Astrocyte of the spinal cord (primary cell): ENCODE data around the gene SYTL2.
A peak's percentile ranks its signal among the peaks of the same experiment; 100 is the strongest.
"Not testable (repeated sequence)": the region's sequence is repeated elsewhere in the genome, so short reads cannot be mapped to it uniquely, and the experiment has no call there.

ENCODE experiments used
- DNase-seq: peaks from one replicate; pipeline ENCODE4 v3.0.0; 2011; ENCODE audit warnings: low read depth, low spot score
- H3K4me3 ChIP-seq: 2 replicates; pipeline ENCODE4 v1.5.1; 2011; ENCODE audit warnings: low read depth, mild to moderate bottlenecking, low read length, moderate library complexity
- CTCF ChIP-seq: IDR thresholded peaks from 2 replicates; pipeline ENCODE4 v1.5.1; 2012; ENCODE audit warnings: low read depth, mild to moderate bottlenecking, low read length, inconsistent platforms
- in situ Hi-C: cut with HindIII; loops from 2 replicates; pipeline ENCODE4 v1.10.0; 2017; ENCODE audit warnings: low sequenced_read_pairs

The SYTL2 gene

DNA sequence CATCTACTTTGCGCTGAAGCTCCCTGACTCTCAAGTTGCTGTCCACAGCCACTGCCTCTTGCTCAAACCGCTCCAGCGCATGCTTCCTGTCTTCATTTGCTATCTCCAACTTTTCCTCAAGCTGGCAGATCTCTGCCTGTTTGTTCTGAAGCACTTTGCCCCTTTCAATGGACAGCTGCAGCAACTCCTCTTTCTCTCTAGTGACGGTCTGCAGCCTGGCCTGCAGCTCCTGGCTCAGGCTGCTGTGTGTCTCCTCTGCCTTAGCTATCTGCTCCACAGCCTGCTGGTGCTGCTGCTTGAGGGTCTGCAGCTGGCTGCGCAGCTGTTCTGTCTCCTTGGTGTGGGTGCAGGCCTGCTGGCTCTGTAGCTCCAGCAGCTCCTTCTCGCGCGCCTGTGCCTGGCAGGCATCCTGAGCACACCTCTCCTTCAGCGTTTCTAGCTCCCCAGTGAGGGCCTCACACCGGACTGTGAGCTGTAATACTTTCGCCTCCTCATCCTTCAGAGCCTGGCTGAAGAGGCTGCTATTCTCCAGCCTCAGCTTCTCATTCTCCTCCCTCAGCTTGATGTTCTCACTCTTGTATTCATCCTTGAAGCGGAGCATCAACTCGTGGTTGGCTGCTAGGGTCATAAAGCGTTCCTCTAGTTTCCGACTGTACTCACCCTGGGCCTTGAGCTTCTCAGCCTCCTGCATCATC, 125.7 kb downstream of the SYTL2 start:
- in situ Hi-C loops: no loop called here

DNA sequence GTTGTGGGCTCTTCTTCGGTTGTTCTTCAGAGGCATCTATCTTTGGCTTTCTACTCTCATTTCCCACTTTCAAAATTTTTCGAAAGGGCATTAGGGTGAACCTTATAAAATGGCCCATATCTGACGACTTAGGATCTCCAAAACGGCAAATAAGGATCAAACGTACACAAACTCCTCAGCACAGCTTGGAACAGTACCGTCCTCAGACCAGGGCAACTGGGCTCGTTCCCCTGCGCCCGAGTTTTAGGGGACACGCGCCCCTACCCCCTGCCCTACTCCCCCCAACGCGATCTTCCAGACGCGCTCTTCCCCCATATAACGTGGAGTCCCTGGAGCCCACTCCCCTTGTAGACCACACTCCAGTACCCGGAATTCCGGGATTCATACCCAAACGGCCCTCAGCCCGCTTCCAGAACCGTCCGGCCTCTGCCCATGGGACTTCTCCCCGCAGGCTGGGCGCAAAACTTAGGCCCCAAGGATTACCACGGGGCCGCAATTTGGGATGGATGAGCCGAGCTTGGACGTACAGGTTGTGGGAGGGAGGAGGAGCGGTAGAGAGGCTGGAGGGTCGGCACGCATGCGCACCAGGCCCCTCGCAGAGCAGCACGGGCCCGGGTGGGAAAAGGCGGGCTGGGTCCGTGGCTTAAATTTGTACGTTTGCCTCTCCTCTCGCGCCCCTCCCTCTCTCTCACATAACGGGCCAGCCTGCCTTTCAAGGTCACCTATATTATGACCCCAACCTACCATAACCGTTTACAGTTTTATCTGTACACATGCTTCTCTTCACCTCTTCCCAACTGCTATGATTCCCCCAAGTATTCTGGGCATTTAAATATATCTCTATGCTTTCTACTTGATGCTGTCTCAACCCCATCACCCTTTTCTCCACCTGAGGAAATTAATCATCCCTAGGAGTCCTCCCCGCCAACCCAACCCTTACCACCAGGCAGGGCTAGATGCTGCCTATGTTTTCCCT, 128.3 kb downstream of the SYTL2 start:
- in situ Hi-C loops: no loop called here
- TF ChIP-seq CTCF: no peak

More for the DNA sequence above, 125.7 kb downstream of the SYTL2 start:
- no peak for TF ChIP-seq CTCF
- DNase-seq: no peak
- peak overlapping the region; percentile 31 for H3K4me3 ChIP-seq

GRCh38 chr11:85680897-85681296, 130.0 kb downstream of the SYTL2 start:
- in situ Hi-C loops: no loop called here
- no peak overlapping the region for H3K4me3 ChIP-seq
- DNase-seq: no peak
- TF ChIP-seq CTCF: no peak

More for the DNA sequence above, 128.3 kb downstream of the SYTL2 start:
- peak; percentile 52 for DNase-seq
- H3K4me3 ChIP-seq: peak overlapping the region; percentile 63

DNA sequence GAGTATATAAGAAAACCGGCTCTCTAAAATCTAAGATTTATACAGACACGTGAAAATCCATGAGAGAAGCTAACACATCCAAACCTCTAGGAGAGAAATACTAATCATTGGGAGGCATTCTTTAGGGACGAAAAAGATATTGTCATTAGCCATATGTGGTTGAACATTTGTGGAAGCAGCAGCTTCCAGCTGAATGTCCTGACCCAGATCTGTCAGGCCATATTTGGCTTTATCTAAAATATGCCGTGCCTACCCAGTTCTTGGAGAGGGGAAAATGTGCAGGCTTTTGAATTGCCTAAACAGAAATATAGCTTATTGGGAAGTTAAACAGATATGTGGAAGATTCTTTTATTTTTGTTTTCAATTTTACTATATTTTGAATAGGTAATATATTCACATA, 131.4 kb downstream of the SYTL2 start:
- no peak overlapping the region for H3K4me3 ChIP-seq
- in situ Hi-C loops: no loop called here
- no peak for DNase-seq
- no peak for TF ChIP-seq CTCF

DNA sequence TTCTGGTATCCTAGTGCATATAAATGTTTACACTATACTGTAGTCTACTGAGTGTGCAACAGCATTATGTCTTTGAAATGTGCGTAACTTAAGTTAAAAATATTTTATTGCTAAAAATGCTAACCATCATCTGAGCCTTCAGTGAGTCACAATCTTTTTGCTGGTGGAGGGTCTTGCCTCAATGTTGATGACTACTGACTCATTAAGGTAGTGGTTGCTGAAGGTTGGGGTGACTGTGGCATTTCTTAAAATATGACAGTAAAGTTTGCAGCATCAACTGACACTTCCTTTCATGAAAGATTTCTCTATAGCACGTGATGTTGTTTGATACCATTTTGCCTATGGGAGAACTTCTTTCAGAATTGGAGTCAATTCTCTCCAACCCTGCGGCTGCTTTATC, 137.5 kb downstream of the SYTL2 start:
- in situ Hi-C loops: no loop called here
- TF ChIP-seq CTCF: no peak
- H3K4me3 ChIP-seq: no peak overlapping the region
- DNase-seq: no peak

DNA sequence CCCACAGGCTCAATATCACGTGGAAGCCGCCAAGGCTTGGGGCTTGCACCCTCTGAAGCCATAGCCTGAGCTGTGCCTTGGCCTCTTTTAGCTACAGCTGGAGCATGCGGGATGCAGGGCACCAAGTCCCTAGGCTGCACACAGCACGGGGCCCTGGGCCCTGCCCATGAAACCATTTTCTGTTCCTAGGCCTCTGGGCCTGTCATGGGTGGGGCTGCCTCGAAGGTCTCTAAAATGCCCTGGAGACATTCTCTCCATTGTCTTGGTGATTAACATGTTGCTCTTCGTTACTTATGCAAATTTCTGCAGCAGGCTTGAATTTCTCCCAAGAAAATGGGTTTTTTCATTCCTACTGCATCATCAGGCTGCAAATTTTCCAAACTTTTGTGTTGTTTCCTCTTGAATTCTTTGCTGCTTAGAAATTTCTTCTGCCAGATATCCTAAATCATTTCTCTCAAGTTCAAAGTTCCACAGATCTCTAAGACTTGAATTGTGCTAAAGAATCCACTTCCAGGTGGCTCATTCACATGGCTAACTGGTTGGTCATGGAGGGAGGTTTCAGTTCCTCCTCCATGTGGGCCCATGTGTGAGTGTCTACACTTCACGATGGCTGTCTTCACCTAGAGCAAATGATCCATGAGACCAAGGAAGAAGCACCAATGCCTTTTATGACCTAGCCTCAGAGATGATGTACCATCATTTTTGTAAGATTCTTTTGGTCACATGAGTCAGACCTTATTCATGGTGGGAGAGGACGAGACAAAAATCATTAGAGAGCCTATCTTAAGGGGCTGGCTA, 138.6 kb downstream of the SYTL2 start:
- TF ChIP-seq CTCF: no peak
- DNase-seq: no peak
- no peak overlapping the region for H3K4me3 ChIP-seq
- in situ Hi-C loops: no loop called here

GRCh38 chr11:85670949-85671663, 139.8 kb downstream of the SYTL2 start:
- in situ Hi-C loops, H3K4me3 ChIP-seq, DNase-seq: not testable (repeated sequence)
